K562 (cell line): ENCODE data around the gene ST7. TPM values are rescaled to one million over a fixed set of nuclear protein-coding genes. Genes with fewer than 3 reads are reported as not detected.

Source experiments
- ATAC-seq: fragments of 200-7000 bp; cut with Tn5 transposase; 3 replicates; pipeline ENCODE4 v1.9.1; 2020; ENCODE audit warnings: moderate library complexity
- BruUV-seq: library from RNA; stranded (reverse); fragments of 400-500 nt; replicated peaks from 2 replicates; lab custom pipeline; 2021; lab: Mats Ljungman, UMichigan
- CTCF ChIA-PET: fragments of 300-600 bp; formaldehyde crosslinking; extraction: SDS; loops from one replicate; lab custom pipeline; 2021; ENCODE audit warnings: low intra/inter-chr PET ratio; lab: Yijun Ruan, JAX
- POLR2A ChIA-PET: fragments of 300-600, 350-650 bp; sonication (Branson Sonifier 250); formaldehyde crosslinking; extraction: SDS; loops from one replicate; lab custom pipeline; 2021; ENCODE audit warnings: antibody characterized with exemption, inconsistent platforms; lab: Yijun Ruan, JAX
- DNase-seq, 4 experiments: peaks; one replicate each; pipeline versions ENCODE4 v3.0.0 to v3.0.0-alpha.2; 2011 to 2018; ENCODE audit warnings: low spot score in 3 of 4, mixed read lengths in 3 of 4; ENCODE audit errors: extremely low read depth in 1 of 4
- FAIRE-seq: peaks from 2 replicates; lab custom pipeline; 2011; peaks lifted over from hg19 to GRCh38; lab: Jason Lieb, UNC
- H2AFZ ChIP-seq: 2 replicates; pipeline ENCODE4 v1.6.0; 2011; ENCODE audit warnings: low read depth, low read length, control low read depth, inconsistent platforms
- H3K27ac ChIP-seq: fragments of 200-600 bp; 3 replicates; pipeline ENCODE4 v1.8.0; 2011; ENCODE audit warnings: low read depth, mild to moderate bottlenecking, control low read depth, inconsistent platforms, low read length, moderate library complexity, mixed read lengths; ENCODE audit errors: extremely low read depth
- H3K27me3 ChIP-seq, 2 experiments: fragments of 300-600 bp in 1 of 2; 2 replicates in 1 of 2; 3 replicates in 1 of 2; pipeline versions ENCODE4 v1.6.0 to v1.8.0; 2011; ENCODE audit warnings: inconsistent platforms in 2 of 2, low read length in 2 of 2, mild to moderate bottlenecking in 1 of 2, mixed read lengths in 1 of 2, moderate library complexity in 1 of 2; ENCODE audit not compliant: control insufficient read depth in 2 of 2, insufficient read depth in 2 of 2
- H3K36me3 ChIP-seq: fragments of 300-600 bp; 3 replicates; pipeline ENCODE4 v1.8.0; 2011; ENCODE audit warnings: mild to moderate bottlenecking, low read length, inconsistent platforms; ENCODE audit not compliant: control insufficient read depth, insufficient read depth
- H3K4me1 ChIP-seq, 2 experiments: fragments of 200-600 bp in 1 of 2; replicated peaks in 1 of 2; 2 replicates in 1 of 2; 3 replicates in 1 of 2; pipeline versions ENCODE4 v1.5.1 to v1.8.0; 2011; ENCODE audit warnings: inconsistent platforms in 2 of 2, low read length in 2 of 2, mild to moderate bottlenecking in 1 of 2, mixed read lengths in 1 of 2, moderate library complexity in 1 of 2; ENCODE audit not compliant: control insufficient read depth in 2 of 2, insufficient read depth in 2 of 2
- H3K4me2 ChIP-seq: 2 replicates; pipeline ENCODE4 v1.6.1; 2011; ENCODE audit warnings: low read length, control low read depth, inconsistent platforms, mixed read lengths; ENCODE audit not compliant: insufficient read depth
- H3K4me3 ChIP-seq: fragments of 200-600 bp; sonication (generic), shearing (Covaris generic); 2 replicates; pipeline ENCODE4 v1.5.1; 2016; ENCODE audit warnings: control low read depth, inconsistent platforms
- H3K79me2 ChIP-seq: fragments of 200-600 bp; 3 replicates; pipeline ENCODE4 v1.8.0; 2011; ENCODE audit warnings: low read length, inconsistent platforms; ENCODE audit not compliant: control insufficient read depth, insufficient read depth
- H3K9ac ChIP-seq, 2 experiments: 2 replicates each; pipeline versions ENCODE4 v1.6.0 to v1.6.1; 2011; ENCODE audit warnings: low read depth in 2 of 2, low read length in 2 of 2, control low read depth in 1 of 2, inconsistent platforms in 1 of 2, mild to moderate bottlenecking in 1 of 2, mixed read lengths in 1 of 2; ENCODE audit not compliant: insufficient read depth in 1 of 2
- H3K9me1 ChIP-seq: one replicate; pipeline ENCODE4 v1.6.0; 2011; ENCODE audit warnings: inconsistent platforms, mild to moderate bottlenecking, low read length, moderate library complexity; ENCODE audit not compliant: control insufficient read depth, insufficient read depth
- H3K9me3 ChIP-seq: replicated peaks from 2 replicates; pipeline ENCODE4 v1.5.1; 2011; ENCODE audit warnings: low read depth, low read length, inconsistent platforms; ENCODE audit not compliant: control insufficient read depth, insufficient read depth
- H4K20me1 ChIP-seq: replicated peaks from 2 replicates; pipeline ENCODE4 v1.6.1; 2011; ENCODE audit warnings: low read length, inconsistent platforms, mixed read lengths; ENCODE audit not compliant: control insufficient read depth, insufficient read depth
- FIP1L1 ChIP-seq: fragments of 200-400 bp; formaldehyde crosslinking; IDR thresholded peaks from 2 replicates; pipeline ENCODE4 v1.6.1; 2018; ENCODE audit warnings: mild to moderate bottlenecking, low read depth, low read length; ENCODE audit not compliant: poor library complexity, severe bottlenecking
- FOXJ2 ChIP-seq: fragments of 200-800 bp; sonication (Bioruptor generic); IDR thresholded peaks from 2 replicates; pipeline ENCODE4 v1.6.1; 2016; ENCODE audit warnings: missing genetic modification characterization, missing compliant biosample characterization
- GATA2 ChIP-seq: sonication (generic); formaldehyde crosslinking; IDR thresholded peaks from 2 replicates; pipeline ENCODE4 v1.4.0; 2020; ENCODE audit warnings: mild to moderate bottlenecking, missing genetic modification reagents
- L3MBTL2 ChIP-seq: fragments of 450-650 bp; IDR thresholded peaks from 2 replicates; pipeline ENCODE4 v1.6.1; 2016; ENCODE audit warnings: mild to moderate bottlenecking, moderate library complexity
- U2AF1 ChIP-seq: fragments of 200-400 bp; formaldehyde crosslinking; optimal IDR thresholded peaks from 2 replicates; pipeline ENCODE3; 2017; ENCODE audit warnings: mild to moderate bottlenecking, low read depth, low read length, moderate library complexity
- whole genome bisulfite sequencing: fragments of 100-300 bp; shearing (Covaris generic); methylation state at CpG from one replicate; pipeline ENCODE4 v1.1.6; 2016; ENCODE audit warnings: low coverage, mixed read lengths; ENCODE audit not compliant: insufficient coverage; ENCODE audit errors: missing lambda C conversion rate; 5-methylcytosine and 5-hydroxymethylcytosine counted together
- in situ Hi-C: fragments of 300-500 bp; cut with MboI; formaldehyde crosslinking; loops from 4 replicates; pipeline ENCODE4 v1.15.0; 2018; ENCODE audit warnings: inconsistent platforms, mixed read lengths
- intact Hi-C: fragments of 100-400 bp; cut with micrococcal nuclease; formaldehyde crosslinking; loops from 2 replicates; pipeline ENCODE4 v1.14.2; 2022
- polyA plus RNA-seq, 8 experiments: library from polyadenylated mRNA; depleted of rRNA in 4 of 8; stranded (reverse) in 5 of 8; unstranded in 3 of 8; fragments of >200 nt; fragmentation: Nextera tagmentation in 2 of 8; fragmentation: Illumina TruSeq in 1 of 8; extraction: Ambion mirVana in 2 of 8; extraction: Trizol in 1 of 8; gene quantifications; 2 replicates each; pipeline versions ENCODE4 v1.2.1 to v1.2.3, GENCODE V29; 2011 to 2014; ENCODE audit warnings: inconsistent platforms in 1 of 8, missing spikeins in 1 of 8
- total RNA-seq, 7 experiments: library from RNA; depleted of rRNA in 6 of 7; stranded (reverse); fragments of >200 nt in 6 of 7; fragmentation: Illumina TruSeq in 2 of 7; extraction: Trizol in 2 of 7; gene quantifications; 2 replicates each; pipeline versions ENCODE4 v1.2.1 to v1.2.3, GENCODE V29; 2011 to 2021; ENCODE audit warnings: low replicate concordance in 1 of 7

Gene ST7
- total and polyA plus RNA-seq, 9 of the 15 experiments (the other 6 are each of a cell fraction or from before 2014, with no cell fraction given): 23.9 to 56.3 (median 36.9) TPM

DNA sequence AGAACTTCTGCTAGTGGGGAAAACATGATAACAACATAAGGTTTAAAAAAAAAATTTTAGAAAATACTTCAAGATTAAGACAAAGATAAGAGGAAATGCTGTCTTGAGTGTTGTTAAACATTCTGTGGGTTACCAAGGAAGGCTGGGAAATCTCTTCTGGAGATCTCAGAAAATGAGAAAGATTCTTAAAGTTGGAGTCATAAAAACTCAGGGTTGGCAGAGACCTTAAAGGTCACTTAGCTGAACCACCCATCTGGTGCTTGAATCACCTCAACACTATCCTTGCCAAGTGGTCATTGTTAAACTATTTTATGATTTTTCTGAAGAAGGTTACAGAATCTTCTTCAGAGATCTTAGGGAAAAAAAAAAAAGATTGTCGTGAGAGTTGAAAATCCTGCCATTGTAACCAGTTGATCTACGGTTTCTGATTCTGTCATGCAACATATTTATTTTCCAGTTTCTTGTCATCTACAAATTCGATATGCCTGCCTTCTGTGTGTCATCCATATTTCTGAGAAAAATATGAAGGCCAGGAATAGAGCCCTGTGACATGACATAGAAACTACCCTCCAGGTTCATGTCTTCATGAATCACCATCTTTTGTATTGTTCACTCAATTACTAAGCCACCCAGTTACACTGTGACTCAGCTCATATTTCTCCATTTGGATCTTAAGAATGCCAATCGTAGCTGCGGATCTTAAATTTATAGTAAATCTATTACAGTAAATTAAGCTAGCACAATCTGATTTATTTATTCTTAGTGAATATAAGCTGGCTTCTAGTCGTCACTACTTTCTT is 179.2 kb downstream of the ST7 start:
- no TSS peak for BruUV-seq
- TF ChIP-seq FIP1L1 (no peak), L3MBTL2 (no peak), U2AF1 (no peak), FOXJ2 (tag) (peak; percentile 98), GATA2 (CRISPR knock-in tag) (0 out of 2 replicates have a peak, but pooled peaks have one; percentile 15)
- H3K79me2 ChIP-seq: no peaks in the 10 kb centered on the region
- H4K20me1 ChIP-seq: no peaks in the 10 kb centered on the region
- in situ Hi-C loops: no loop called here
- no peak overlapping the region for H3K9ac ChIP-seq
- no peak overlapping the region for H2AFZ ChIP-seq
- no peaks in the 10 kb centered on the region for H3K9me3 ChIP-seq
- H3K36me3 ChIP-seq: peaks cover 69% of the 10 kb centered on the region
- intact Hi-C loops: no loop called here
- ChIA-PET CTCF (no interaction called here), POLR2A (interaction anchor here (0.5 to 1.0 kb wide), 3 partner anchors 8 to 70 kb away, joined by 3 to 4 read pairs (median 3); no protein-coding TSS in a partner anchor)
- H3K4me1 ChIP-seq: no peaks in the 10 kb centered on the region
- H3K4me2 ChIP-seq: no peak overlapping the region
- WGBS: 80% methylated on average over 6 of the region's 6 CpGs
- FAIRE-seq: no peak
- ATAC-seq: no peak; the same call in 2 of the 3 replicates
- no peaks in the 10 kb centered on the region for H3K27me3 ChIP-seq
- H3K4me3 ChIP-seq: no peak overlapping the region
- H3K9me1 ChIP-seq: no peaks in the 10 kb centered on the region
- no peak for DNase-seq
- no peak overlapping the region for H3K27ac ChIP-seq
